ENCODE data around the gene SLC28A1.
"Not testable (repeated sequence)": the region's sequence is repeated elsewhere in the genome, so short reads cannot be mapped to it uniquely, and the experiment has no call there.

SLC28A1 gene

DNA sequence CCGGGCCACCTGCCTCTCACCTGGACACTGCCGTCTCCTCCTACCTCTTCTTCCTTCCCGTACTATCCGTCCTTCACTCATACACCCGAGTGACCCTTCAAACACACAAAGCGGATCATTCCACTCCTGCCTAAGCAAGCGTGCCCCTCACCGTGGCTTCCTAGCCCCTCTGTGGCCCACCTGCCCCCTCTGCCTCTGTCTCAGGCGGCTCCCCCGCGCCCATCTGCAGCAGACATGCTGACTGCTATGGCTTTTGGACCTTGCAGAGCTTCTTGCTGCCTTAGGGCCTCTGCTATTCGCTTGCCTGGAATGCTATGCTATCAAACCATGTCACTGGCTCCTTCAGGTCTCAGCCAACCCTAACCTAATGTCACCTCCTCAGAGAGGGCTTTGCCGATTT is 38.1 kb downstream of the SLC28A1 start:
- TF ChIP-seq, protein P1, sequence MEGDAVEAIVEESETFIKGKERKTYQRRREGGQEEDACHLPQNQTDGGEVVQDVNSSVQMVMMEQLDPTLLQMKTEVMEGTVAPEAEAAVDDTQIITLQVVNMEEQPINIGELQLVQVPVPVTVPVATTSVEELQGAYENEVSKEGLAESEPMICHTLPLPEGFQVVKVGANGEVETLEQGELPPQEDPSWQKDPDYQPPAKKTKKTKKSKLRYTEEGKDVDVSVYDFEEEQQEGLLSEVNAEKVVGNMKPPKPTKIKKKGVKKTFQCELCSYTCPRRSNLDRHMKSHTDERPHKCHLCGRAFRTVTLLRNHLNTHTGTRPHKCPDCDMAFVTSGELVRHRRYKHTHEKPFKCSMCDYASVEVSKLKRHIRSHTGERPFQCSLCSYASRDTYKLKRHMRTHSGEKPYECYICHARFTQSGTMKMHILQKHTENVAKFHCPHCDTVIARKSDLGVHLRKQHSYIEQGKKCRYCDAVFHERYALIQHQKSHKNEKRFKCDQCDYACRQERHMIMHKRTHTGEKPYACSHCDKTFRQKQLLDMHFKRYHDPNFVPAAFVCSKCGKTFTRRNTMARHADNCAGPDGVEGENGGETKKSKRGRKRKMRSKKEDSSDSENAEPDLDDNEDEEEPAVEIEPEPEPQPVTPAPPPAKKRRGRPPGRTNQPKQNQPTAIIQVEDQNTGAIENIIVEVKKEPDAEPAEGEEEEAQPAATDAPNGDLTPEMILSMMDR (IDR thresholded peaks at IDR 0.05; ENCODE audit: insufficient read depth, low read depth, low read length, missing control alignments) = no peak
- H3K4me3 ChIP-seq (ENCODE audit: low read depth, low read length) = no peak overlapping the region
- DNase-seq (ENCODE audit: low read depth) = no peak

DNA sequence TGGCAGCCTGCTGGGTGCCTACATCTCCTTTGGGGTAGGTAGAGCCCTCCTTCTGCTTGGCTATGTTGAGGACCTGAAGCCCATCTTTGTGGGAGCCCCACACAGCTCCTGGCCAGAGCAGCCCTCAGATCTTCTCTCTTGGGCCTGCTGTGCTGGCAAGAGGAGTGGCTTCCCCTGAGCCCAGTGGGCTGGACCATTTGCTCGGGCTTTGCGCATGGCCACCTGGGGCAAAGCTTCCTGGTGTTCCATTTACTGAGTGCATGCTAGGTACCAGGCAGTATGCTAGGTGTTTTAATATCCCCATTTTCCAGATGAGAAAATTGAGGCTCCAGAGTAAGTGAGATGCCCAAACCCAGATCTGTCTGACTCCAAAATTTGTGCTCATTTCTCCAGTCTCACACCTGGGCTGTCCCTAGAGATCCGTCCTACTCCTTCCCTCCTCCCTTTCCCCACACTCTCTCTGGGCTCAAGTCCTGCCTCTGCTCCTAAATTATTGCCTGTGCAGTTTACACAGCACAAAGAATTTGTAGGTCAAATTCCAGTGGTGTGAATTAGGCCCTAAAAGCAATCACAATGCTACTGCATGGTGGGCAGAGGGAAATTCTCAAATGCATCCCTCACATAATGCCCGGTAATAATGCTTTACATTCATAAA is 39.7 kb downstream of the SLC28A1 start:
- TF ChIP-seq, protein P1 (IDR thresholded peaks at IDR 0.05; ENCODE audit: insufficient read depth, low read depth, low read length, missing control alignments) = no peak
- H3K4me3 ChIP-seq (ENCODE audit: low read depth, low read length) = no peak overlapping the region
- DNase-seq (ENCODE audit: low read depth) = no peak

DNA sequence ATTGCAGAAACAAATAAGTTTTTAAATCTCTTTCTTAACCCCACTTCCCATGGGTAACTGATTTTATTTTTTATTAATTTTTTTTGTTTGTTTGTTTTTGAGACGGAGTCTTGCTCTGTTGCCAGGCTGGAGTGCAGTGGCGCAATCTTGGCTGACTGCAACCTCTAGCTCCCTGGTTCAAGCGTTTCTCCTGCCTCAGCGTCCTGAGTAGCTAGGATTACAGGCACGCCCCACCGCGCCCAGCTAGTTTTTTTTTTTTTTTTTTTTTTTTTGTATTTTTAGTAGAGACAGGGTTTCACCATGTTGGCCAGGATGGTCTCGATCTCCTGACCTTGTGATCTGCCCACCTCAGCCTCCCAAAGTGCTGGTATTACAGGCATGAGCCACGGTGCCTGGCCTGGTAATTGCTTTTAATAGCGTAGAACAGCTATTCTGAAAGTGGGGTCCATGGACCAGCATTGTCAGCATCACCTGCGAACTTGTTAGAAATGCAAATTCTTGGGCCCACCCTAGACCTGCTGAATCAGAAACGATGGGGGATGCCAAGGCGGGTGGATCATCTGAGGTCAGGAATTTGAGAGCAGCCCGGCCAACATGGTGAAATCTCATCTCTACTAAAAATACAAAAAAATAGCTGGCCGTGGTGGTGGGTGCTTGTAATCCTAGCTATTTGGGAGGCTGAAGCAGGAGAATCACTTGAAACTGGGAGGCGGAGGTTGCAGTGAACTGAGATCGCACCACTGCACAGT is 40.5 kb downstream of the SLC28A1 start:
- not testable (repeated sequence) for DNase-seq (ENCODE audit: low read depth); H3K4me3 ChIP-seq (ENCODE audit: low read depth, low read length)

DNA sequence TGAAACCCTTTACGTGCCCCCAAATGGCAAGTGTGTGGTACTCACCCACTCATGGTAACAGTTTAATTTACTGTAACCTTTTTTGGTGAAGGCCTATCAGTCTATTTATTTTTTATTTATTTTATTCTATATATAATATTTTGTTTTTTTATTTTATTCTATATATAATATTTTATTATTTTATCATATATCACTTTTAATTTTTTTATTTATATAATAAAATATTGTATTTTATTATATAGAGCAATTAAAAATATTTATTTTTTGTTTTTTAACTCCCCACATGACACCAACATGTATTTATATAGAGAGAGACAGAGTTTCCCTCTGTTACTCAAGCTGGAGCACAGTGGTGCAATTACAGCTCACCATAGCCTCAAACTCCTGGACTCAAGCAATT is 41.4 kb downstream of the SLC28A1 start:
- DNase-seq (ENCODE audit: low read depth) = no peak
- TF ChIP-seq, protein P1 (IDR thresholded peaks at IDR 0.05; ENCODE audit: insufficient read depth, low read depth, low read length, missing control alignments) = no peak
- H3K4me3 ChIP-seq (ENCODE audit: low read depth, low read length) = no peak overlapping the region

DNA sequence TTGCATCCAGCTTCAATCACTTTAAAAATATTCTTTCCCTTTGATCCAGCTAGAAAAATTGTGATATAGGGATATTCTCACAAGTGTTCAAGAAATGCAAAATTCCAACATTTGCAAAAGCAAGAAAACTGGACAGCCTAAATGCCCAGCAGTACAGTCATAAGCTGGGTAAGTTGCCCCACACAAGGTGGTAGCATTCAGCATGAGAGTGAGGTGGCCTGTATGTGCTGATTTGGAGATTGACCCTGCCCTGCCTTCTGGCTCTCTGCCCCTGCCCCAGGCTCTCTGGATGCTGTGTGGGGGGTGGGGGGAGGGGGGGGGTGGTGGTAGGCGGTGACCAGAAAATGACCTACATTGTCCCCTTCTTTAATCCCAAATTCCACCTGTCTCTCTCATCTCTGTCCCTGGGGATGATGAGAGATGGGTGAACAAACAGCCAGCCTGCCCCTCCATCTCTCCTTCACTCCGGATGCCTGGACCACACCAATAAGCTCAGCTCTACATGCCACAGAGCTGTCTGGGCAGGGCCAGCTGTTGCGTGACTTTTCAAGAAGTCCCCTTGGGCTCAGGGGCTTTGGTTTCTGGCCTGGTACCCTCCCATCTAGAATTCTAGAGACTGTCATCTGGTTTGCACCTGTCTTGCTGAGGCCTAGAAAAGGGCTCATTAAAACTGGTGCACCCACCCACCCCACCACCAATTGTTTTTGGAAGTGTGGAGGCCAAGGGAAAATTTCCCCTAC is 42.2 kb downstream of the SLC28A1 start:
- TF ChIP-seq, protein P1 (IDR thresholded peaks at IDR 0.05; ENCODE audit: insufficient read depth, low read depth, low read length, missing control alignments) = no peak
- no peak for DNase-seq (ENCODE audit: low read depth)
- no peak overlapping the region for H3K4me3 ChIP-seq (ENCODE audit: low read depth, low read length)

DNA sequence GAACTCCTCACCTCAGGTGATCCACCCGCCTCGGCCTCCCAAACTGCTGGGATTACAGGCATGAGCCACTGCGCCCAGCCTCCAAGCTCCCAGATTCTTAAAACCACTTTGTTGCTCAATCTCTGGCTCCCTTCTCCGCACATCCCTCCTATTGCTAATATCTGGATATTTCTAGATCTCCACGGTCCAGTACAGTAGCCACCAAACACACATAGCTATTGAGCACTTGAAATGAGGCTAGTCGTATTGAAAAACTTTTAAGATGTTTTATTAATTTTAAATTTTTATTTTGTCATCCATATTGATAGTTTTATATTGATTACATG is 44.3 kb downstream of the SLC28A1 start:
- TF ChIP-seq, protein P1 (IDR thresholded peaks at IDR 0.05; ENCODE audit: insufficient read depth, low read depth, low read length, missing control alignments) = no peak
- no peak overlapping the region for H3K4me3 ChIP-seq (ENCODE audit: low read depth, low read length)

DNA sequence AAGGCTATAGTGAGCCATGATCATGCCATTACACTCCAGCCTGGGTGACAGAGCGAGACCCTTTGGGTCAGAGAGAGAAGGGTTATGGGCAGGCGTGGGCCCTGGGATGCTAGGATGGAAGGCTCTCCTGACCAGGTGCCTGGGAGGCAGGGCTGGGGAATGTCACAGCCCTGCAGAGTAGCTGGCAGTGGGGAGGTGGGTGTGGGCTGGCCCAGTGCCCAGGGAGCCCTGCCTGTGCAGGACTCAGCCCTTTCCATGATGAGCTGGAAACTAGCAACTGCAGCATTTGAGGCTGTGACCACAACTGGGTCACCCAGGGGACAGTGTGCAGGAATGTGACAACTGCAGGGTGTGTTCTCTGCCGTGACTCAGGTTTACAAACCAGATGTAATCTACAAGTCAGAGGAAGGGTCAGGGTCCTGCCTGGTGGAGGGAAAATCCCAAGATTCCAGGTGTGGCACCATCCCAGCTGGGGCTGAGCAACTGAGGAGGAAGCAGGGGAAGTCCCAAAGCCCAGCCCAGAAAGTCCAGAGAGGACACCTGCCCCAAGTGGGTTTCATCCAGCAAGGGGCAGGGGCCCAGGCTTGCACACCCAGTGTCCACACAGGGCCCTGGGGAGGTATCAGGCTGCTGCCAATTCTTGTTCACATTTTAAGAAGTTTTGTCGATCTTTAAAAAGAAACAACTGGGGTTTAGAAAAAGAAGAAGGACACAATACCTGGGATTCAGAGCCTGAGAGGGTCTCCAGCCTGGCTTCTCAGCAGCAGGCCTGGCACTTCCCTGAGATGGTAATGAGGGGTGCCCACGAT is 45.5 kb downstream of the SLC28A1 start:
- TF ChIP-seq, protein P1 (IDR thresholded peaks at IDR 0.05; ENCODE audit: insufficient read depth, low read depth, low read length, missing control alignments) = no peak
- H3K4me3 ChIP-seq (ENCODE audit: low read depth, low read length) = no peak overlapping the region
- no peak for DNase-seq (ENCODE audit: low read depth)

More for the DNA sequence above, 44.3 kb downstream of the SLC28A1 start:
- no peak for DNase-seq (ENCODE audit: low read depth)
